HAP-1 (cell line): ENCODE data around the gene TJP2.

Source experiments
- DNase-seq, 2 experiments: peaks; one replicate each; pipeline ENCODE4 v3.0.0-alpha.2; 2016 to 2020; ENCODE audit warnings: low spot score in 2 of 2
- H3K27me3 ChIP-seq: fragments of 250-450 bp; sonication (Bioruptor Pico); 2 replicates; pipeline ENCODE4 v1.5.1; 2020; ENCODE audit warnings: low read depth, mild to moderate bottlenecking, moderate library complexity
- H3K36me3 ChIP-seq: fragments of 250-450 bp; sonication (Bioruptor Pico); replicated peaks from 2 replicates; pipeline ENCODE4 v1.5.1; 2020; ENCODE audit warnings: mild to moderate bottlenecking
- H3K4me1 ChIP-seq: fragments of 250-450 bp; sonication (Bioruptor Pico); 2 replicates; pipeline ENCODE4 v1.5.1; 2020; ENCODE audit warnings: mild to moderate bottlenecking
- H3K4me3 ChIP-seq: fragments of 250-450 bp; sonication (Bioruptor Pico); 2 replicates; pipeline ENCODE4 v1.5.1; 2020; ENCODE audit warnings: mild to moderate bottlenecking, moderate library complexity
- H3K9me3 ChIP-seq: fragments of 250-450 bp; sonication (Bioruptor Pico); 2 replicates; pipeline ENCODE4 v1.5.1; 2020; ENCODE audit warnings: mild to moderate bottlenecking, moderate library complexity
- in situ Hi-C: fragments of 300-500 bp; cut with MboI; formaldehyde crosslinking; loops from 3 replicates; pipeline ENCODE4 v1.14.3; 2020; ENCODE audit warnings: low sequenced_read_pairs, inconsistent platforms, mixed read lengths

Gene TJP2

DNA sequence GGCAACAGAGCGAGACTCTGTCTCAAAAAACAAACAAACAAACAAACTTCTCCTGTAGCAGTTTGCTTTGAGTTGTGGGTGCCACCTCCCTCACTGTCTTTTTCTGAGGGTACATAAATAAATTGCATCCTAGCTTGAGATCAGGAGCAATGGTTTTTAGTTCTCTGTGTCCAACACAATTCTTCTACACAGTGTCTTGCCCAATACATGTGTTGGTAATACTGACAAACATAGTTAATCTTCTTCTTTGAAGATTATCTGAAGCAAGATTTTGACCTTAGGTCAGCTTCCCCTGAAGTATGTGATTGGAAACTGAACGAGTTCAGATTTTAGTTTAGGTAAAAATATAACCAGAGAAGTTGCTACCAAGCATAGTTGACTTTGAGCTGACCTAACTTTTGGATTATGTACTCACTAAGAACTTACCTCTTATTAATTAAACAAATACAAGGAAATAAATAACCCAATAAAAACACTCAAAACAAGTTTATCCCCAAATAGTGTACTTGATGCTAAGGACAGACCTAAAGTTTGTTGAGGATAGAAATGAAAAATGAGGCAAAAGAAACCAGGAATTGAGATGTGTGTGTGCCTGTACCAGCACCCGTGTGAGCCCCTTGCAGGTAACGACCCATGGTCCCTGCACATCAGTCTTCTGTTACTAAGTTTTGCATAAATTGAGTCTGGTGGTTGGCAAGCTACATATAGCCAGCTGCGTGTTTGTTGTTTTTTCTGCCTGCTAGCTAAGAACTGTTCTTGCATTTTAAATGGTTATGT is 16.2 kb downstream of the TJP2 start:
- Histone ChIP-seq H3K4me1 (no peaks in the 10 kb centered on the region), H3K27me3 (no peaks in the 10 kb centered on the region), H3K9me3 (no peaks in the 10 kb centered on the region), H3K4me3 (no peak overlapping the region), H3K36me3 (no peaks in the 10 kb centered on the region)
- no peak for DNase-seq
- in situ Hi-C loops = loop anchor here (10.0 kb wide), 1 partner anchor 305 kb away; no protein-coding TSS in a partner anchor

DNA sequence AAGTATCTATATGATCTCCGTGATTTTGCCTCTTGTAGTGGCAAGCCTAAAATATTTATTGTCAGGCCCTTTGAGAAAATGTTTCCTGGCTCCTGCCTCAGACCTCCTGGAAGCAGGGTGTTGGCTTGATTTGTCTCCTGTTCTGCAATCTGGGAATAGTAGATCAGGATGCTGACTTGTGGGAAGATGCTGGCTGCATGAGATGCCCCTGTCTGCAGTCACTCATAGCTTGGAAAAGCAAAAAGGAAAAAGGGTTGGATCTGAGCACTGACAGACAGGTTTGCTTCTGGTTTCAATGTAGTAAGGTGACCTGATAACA is 16.7 kb downstream of the TJP2 start:
- H3K9me3 ChIP-seq = no peaks in the 10 kb centered on the region
- H3K36me3 ChIP-seq = no peaks in the 10 kb centered on the region
- in situ Hi-C loops = loop anchor here (10.0 kb wide), 1 partner anchor 306 kb away; no protein-coding TSS in a partner anchor
- no peaks in the 10 kb centered on the region for H3K27me3 ChIP-seq
- H3K4me1 ChIP-seq = no peaks in the 10 kb centered on the region
- H3K4me3 ChIP-seq = no peak overlapping the region
- no peak for DNase-seq

DNA sequence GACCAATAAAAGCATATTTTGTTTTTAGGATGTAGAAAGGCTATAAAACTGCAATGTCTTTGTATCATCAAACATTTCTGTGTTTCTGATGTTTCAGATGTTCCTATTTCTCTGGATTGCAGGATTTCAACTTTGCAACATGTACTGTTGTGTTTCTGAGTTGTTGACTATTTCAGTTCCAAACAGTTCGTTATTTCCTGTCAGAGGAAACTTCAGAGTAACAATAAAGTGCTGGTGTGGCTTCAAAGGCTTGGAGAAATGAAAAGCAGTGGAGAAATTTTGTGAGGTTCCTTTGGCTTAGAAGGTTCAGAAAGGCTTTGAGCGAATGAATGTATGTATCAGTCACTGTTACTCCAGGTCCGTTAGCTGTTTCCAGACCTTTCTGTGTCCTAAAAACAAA is 17.2 kb downstream of the TJP2 start:
- no peak for DNase-seq
- in situ Hi-C loops = loop anchor here (10.0 kb wide), 1 partner anchor 306 kb away; no protein-coding TSS in a partner anchor
- H3K4me1 ChIP-seq = no peaks in the 10 kb centered on the region
- H3K4me3 ChIP-seq = no peak overlapping the region
- no peaks in the 10 kb centered on the region for H3K9me3 ChIP-seq
- H3K36me3 ChIP-seq = no peaks in the 10 kb centered on the region
- H3K27me3 ChIP-seq = no peaks in the 10 kb centered on the region

DNA sequence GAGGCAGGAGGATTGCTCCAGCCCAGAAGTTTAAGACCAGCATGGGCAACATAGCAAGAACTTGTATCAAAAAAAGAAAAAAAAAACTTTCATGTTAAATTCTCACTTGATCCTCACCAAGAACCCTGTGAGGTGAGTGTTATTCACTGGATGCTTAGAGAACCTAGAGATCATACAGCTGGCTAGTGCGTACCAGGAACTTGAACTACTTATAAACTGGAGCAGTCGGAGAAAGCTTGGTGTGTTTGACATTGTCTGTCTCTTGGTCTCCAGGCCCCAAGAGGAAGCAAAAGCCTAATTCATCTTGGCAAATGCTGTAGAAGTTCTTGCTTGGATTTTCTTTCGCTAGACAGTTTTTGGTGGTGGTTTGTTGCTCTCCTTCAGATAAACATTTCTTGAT is 18.1 kb downstream of the TJP2 start:
- in situ Hi-C loops = loop anchor here (10.0 kb wide), 1 partner anchor 307 kb away; no protein-coding TSS in a partner anchor
- no peaks in the 10 kb centered on the region for H3K27me3 ChIP-seq
- no peak overlapping the region for H3K4me3 ChIP-seq
- no peak for DNase-seq
- no peaks in the 10 kb centered on the region for H3K4me1 ChIP-seq
- no peaks in the 10 kb centered on the region for H3K9me3 ChIP-seq
- H3K36me3 ChIP-seq = no peaks in the 10 kb centered on the region

DNA sequence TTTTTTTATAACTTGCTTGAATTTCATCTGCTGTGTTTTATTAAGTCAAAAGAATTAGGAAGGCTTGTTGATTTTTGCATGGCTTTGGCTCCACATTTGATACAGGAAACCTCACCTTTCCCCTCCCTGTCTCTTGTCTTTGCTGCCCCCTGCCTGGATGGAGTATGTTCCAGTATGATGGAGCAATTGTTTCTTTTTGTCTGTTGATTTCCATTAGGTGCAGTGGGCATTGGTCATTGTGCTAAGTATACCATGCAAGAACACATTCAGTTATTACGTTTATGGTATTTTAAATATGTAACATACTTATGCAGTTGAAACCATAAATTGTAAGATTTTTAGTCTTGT is 19.6 kb downstream of the TJP2 start:
- Histone ChIP-seq H3K27me3 (no peaks in the 10 kb centered on the region), H3K9me3 (no peaks in the 10 kb centered on the region), H3K4me3 (no peak overlapping the region), H3K4me1 (no peaks in the 10 kb centered on the region), H3K36me3 (no peaks in the 10 kb centered on the region)
- no peak for DNase-seq
- in situ Hi-C loops = loop anchor here (10.0 kb wide), 1 partner anchor 309 kb away; no protein-coding TSS in a partner anchor

DNA sequence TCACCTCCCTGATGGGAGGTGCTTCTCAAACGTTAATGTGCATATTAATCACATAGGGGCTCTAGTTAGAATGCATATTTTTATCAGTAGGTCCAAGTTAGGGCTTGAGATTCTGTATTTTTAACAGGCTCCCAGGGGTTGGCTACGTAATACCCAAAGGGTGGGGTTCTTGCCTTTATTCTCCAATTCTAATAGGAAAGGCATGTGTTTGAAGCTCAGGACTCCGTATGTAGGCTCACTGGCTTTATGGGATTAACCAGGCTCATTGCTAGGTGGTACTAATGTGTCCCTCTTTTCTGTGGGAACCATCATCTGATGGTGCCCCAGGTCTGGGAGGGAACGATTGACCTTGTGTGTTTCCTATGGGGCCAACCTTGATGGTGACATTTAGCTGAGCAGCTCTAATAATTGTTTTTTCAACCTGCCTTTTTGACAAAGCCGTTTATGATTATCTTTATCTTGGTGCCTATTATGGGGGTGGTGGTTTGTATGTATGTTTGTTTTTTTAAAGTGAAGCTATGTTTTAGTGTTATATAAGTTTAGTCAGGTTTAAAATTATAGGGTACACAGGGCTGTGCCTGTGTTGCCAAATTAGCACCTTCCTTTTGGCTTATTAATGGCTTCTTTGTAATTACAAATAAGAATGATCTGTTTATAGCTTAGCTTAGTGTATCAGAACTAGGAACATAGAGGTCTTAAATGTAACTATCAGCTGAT is 20.8 kb downstream of the TJP2 start:
- DNase-seq = no peak
- H3K27me3 ChIP-seq = no peaks in the 10 kb centered on the region
- no peak overlapping the region for H3K4me3 ChIP-seq
- no peaks in the 10 kb centered on the region for H3K36me3 ChIP-seq
- no peaks in the 10 kb centered on the region for H3K9me3 ChIP-seq
- no peaks in the 10 kb centered on the region for H3K4me1 ChIP-seq
- in situ Hi-C loops = loop anchor here (10.0 kb wide), 1 partner anchor 310 kb away; no protein-coding TSS in a partner anchor

DNA sequence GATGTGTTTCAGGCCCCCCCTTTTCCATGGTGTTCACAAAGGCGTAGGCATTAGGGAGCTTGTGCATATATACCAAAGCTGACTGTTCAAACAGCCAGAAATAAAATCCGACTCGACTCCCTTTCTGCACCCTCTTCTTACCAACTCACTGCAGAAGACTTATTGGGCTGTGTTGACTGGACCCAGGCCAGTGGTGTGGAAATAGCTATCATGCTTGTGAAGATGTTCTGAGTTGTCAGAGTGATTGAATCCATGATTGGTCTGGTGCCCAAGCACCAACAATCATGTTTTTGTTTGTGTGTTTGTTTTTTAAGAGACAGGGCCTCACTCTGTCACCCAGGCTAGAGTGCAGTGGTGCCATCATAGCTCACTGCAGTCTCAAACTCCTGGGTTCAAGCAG is 21.6 kb downstream of the TJP2 start:
- in situ Hi-C loops = loop anchor here (10.0 kb wide), 1 partner anchor 311 kb away; no protein-coding TSS in a partner anchor

DNA sequence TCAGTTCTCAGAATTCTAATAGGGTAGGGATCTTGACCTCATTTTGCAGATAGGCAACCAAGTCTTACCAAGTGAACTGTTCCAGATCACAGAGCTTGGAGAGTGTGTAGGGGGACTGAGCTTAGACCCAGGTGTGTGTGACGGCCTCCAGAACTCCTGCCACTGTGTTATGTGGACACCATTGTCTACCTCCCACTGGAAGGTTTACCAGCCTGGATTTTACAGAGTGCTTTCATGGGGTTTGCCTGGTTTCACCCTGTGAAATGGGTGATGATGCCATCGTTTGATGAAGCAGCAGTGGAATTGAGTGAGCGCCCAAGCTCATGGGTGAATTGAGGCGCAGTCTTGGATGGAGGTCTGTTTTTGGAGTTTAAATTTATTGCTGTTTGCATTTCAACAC is 23.6 kb downstream of the TJP2 start:
- Histone ChIP-seq H3K36me3 (no peaks in the 10 kb centered on the region), H3K9me3 (no peaks in the 10 kb centered on the region), H3K4me3 (no peak overlapping the region), H3K4me1 (no peaks in the 10 kb centered on the region), H3K27me3 (no peaks in the 10 kb centered on the region)
- DNase-seq = no peak
- in situ Hi-C loops = loop anchor here (10.0 kb wide), 1 partner anchor 313 kb away; no protein-coding TSS in a partner anchor

More for the DNA sequence above, 21.6 kb downstream of the TJP2 start:
- Histone ChIP-seq H3K4me1 (no peaks in the 10 kb centered on the region), H3K36me3 (no peaks in the 10 kb centered on the region), H3K9me3 (no peaks in the 10 kb centered on the region), H3K27me3 (no peaks in the 10 kb centered on the region), H3K4me3 (no peak overlapping the region)
- DNase-seq = no peak

DNA sequence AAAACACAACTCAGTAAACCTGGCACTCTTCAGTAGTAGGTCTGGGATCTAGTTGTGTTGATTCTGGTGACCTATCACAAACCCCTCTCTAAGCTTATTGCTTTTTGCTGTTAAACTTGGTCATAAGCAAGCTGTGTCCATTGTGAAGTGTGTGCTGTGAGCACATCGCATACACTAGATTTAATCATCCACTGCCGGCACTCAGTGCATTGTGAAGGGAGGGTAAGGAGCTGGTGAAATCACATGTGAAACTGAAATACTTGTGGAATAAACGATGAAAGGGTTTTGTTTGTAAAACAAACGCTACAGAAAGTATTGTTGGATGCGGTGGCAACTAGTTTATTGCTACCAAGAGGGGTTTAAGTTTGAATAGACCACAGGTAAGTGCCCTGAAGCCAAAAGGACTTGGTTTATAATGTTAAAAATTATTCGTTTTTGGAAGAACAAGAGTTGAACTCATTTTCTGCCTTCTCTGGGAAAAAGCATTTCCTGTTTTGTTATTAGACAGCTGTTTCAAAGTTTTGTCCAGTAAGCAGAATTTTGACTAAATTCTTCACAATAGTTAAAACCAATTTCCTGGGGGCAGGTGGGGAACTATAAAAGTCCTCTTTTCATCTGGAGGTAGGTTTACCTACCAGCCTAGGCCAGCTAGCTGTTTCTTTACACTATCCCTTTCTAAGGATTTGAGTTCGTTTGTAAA is 24.6 kb downstream of the TJP2 start:
- H3K9me3 ChIP-seq = no peaks in the 10 kb centered on the region
- H3K27me3 ChIP-seq = no peaks in the 10 kb centered on the region
- DNase-seq = no peak
- H3K36me3 ChIP-seq = no peaks in the 10 kb centered on the region
- no peak overlapping the region for H3K4me3 ChIP-seq
- H3K4me1 ChIP-seq = no peaks in the 10 kb centered on the region
- in situ Hi-C loops = loop anchor here (10.0 kb wide), 1 partner anchor 314 kb away; no protein-coding TSS in a partner anchor

DNA sequence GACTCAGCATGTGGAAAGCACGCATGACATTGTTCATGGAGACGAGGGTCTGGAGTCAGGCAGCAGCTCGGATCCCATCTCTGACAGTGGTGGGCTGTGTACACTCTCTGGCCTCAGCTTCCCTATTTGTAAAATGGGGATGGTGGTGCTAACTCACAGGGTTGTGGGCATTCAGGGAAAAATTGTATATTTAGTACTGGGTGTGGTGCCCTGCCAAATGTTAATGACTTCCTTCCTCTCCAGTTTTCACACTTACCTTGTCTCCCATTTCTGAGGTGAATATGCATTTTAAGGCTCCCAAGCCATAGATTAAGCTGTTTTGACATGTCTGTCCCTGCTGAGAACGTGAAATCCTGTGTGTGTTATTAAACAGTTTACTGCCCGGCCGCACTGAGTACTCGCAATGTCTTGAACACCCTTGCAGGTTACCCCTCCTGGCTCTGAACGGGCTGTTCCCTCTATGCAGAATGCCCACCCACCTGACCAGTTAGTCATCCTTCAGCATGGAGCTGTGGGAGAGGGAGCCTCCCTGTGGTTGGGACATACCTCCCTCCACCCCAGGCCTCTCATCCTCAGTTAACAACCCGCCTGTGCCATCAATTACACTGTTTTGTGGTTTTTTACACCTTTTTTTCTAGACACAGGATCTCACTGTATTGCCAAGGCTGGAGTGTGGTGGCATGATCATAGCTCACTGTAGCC is 25.8 kb downstream of the TJP2 start:
- Histone ChIP-seq H3K4me3 (no peak overlapping the region), H3K27me3 (no peaks in the 10 kb centered on the region), H3K36me3 (no peaks in the 10 kb centered on the region), H3K9me3 (no peaks in the 10 kb centered on the region), H3K4me1 (no peaks in the 10 kb centered on the region)
- DNase-seq = no peak
- in situ Hi-C loops = loop anchor here (5.0 to 10.0 kb wide), 2 partner anchors 143 to 315 kb away; no protein-coding TSS in a partner anchor

DNA sequence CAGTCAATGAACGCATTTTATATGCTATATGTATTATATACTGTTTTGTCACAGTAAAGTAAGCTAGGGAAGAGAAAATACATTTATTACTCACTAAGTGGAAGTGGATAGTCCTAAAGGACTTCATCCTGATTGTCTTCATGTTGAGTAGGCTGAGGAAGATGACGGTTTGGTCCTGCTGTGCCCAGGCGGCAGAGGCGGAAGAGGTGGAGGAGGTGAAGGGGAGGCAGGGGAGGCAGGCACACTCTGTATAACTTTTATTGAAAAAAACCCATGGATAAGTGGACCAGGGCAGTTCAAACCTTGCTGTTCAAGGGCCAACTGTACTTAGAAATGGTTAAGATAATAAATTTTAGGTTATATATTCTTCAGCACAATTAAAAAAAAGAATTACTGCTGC is 28.5 kb downstream of the TJP2 start:
- H3K9me3 ChIP-seq = no peaks in the 10 kb centered on the region
- no peak for DNase-seq
- in situ Hi-C loops = loop anchor here (5.0 kb wide), 1 partner anchor 145 kb away; no protein-coding TSS in a partner anchor
- H3K36me3 ChIP-seq = no peaks in the 10 kb centered on the region
- no peaks in the 10 kb centered on the region for H3K27me3 ChIP-seq
- no peak overlapping the region for H3K4me3 ChIP-seq
- H3K4me1 ChIP-seq = peaks cover 4% of the 10 kb centered on the region

DNA sequence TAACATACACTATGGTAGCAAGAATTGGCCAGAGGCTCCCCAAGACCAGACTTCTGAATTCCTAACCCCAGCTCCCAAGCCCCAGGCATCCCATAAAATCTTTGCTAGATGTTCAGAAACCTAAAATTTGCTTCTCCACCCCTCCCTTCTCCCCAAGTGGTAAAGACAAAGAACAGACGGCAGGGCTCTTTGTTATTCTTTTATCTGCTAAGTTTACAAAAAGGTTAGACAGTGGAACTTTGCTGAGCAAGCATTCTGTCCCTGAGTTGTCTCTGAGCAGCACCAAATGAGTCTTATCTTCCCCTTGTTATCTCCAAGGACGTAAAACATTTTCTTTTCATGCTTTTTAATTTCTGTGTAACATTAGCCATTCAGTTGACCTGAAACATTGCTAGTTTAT is 30.2 kb downstream of the TJP2 start:
- DNase-seq = no peak
- H3K27me3 ChIP-seq = no peaks in the 10 kb centered on the region
- H3K9me3 ChIP-seq = no peaks in the 10 kb centered on the region
- H3K4me1 ChIP-seq = peaks cover 4% of the 10 kb centered on the region
- in situ Hi-C loops = loop anchor here (5.0 kb wide), 1 partner anchor 147 kb away; no protein-coding TSS in a partner anchor
- no peaks in the 10 kb centered on the region for H3K36me3 ChIP-seq
- no peak overlapping the region for H3K4me3 ChIP-seq

DNA sequence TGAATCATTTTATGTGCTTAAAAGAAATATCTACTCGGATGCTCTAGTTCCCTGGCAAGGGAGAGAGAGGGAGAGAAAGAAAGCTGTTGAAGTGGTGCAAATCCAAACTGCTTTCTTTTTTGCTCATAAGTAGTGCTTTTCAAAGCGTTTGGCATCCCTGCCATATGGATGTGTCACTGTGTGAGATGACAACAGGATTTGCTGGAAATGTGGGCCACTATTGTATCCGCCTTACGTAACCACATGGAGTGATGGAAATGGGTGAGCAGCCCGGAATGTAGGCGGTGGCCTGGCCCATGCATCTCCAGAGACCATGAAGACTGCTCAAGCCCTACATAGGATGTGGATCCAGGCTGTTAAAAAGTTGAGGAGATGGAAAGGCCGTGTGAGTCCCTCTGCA is 30.8 kb downstream of the TJP2 start:
- H3K27me3 ChIP-seq = no peaks in the 10 kb centered on the region
- peaks cover 4% of the 10 kb centered on the region for H3K4me1 ChIP-seq
- H3K36me3 ChIP-seq = no peaks in the 10 kb centered on the region
- in situ Hi-C loops = loop anchor here (5.0 kb wide), 1 partner anchor 148 kb away; no protein-coding TSS in a partner anchor
- no peak overlapping the region for H3K4me3 ChIP-seq
- H3K9me3 ChIP-seq = no peaks in the 10 kb centered on the region
- no peak for DNase-seq
